ENCODE data around the gene DNAJC15.

Gene DNAJC15

GRCh38 chr13:43086181-43086580 is 62.8 kb downstream of the DNAJC15 start:
- no peak for DNase-seq (ENCODE audit: low spot score)

- peak; percentile 8 for DNase-seq (ENCODE audit: low spot score)
Observed at GRCh38 chr13:43088093-43088511, 64.7 kb downstream of the DNAJC15 start.

GRCh38 chr13:43089912-43090498 is 66.6 kb downstream of the DNAJC15 start:
- no peak for DNase-seq (ENCODE audit: low spot score)

GRCh38 chr13:43094901-43095300 is 71.5 kb downstream of the DNAJC15 start:
- no peak for DNase-seq (ENCODE audit: low spot score)

- DNase-seq (ENCODE audit: low spot score), result no peak
Observed at GRCh38 chr13:43095771-43096719, 72.7 kb downstream of the DNAJC15 start.

DNA sequence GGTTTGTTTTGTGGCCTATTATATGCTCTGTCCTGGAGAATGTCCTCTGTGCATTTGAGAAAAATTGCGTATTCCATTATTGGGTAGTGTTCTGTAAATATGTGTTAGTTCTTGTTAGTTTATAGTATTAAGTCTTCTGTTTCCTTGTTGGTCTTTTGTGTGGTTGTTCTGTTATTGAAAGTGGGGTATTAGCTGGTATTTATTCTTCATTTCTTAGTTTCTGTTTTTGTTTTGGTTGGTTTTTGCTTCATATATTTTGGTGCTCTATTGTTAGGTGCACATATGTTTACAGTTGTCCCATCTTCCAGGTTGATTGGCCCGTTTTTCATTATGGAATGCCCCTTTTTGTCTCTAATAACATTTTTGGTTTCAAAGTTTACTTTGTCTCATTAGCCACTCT is 77.3 kb downstream of the DNAJC15 start:
- no peak for DNase-seq (ENCODE audit: low spot score)

- DNase-seq (ENCODE audit: low spot score), result no peak
Observed at GRCh38 chr13:43102304-43102703, 78.9 kb downstream of the DNAJC15 start.

- DNase-seq (ENCODE audit: low spot score), result no peak
Observed at GRCh38 chr13:43107780-43108179, 84.4 kb downstream of the DNAJC15 start.

DNA sequence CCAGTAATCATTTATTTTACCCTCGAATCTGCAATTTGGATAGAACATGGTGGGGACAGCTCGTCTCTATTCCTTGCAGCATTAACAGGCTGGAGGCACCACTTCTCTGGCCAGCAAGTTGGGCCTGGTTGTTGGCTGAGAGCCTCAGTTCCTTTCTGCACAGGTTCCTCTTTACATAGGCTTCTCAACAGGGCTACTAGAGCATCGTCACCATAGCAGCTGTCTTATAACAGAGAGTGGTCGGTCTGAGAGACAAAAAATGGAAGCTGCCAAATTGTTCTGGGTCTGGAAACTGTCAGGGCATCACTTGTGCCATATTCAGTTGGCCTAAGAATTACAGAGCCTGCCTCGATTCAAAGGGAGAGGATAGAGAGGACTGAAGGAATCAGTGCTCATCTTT is 86.7 kb downstream of the DNAJC15 start:
- DNase-seq (ENCODE audit: low spot score), result no peak

DNA sequence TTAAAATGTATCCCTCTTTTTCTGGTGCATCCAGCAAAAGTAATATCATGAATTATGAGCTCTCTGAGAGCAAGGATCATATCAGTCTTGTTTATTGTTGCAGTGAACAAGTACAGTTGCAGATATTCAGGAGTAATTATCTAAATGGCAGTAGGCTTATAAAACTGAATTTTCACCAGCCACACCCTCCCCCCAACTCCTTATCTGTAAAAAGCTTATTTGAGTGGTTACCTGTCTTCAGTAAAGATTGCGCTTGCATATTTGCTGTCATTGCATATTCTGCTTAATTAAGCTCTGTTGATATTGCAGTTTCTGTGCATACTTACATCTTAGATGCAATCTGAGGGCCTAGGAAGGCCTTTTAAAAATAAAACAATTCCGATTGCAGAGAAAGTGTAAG is 87.3 kb downstream of the DNAJC15 start:
- no peak for DNase-seq (ENCODE audit: low spot score)

DNA sequence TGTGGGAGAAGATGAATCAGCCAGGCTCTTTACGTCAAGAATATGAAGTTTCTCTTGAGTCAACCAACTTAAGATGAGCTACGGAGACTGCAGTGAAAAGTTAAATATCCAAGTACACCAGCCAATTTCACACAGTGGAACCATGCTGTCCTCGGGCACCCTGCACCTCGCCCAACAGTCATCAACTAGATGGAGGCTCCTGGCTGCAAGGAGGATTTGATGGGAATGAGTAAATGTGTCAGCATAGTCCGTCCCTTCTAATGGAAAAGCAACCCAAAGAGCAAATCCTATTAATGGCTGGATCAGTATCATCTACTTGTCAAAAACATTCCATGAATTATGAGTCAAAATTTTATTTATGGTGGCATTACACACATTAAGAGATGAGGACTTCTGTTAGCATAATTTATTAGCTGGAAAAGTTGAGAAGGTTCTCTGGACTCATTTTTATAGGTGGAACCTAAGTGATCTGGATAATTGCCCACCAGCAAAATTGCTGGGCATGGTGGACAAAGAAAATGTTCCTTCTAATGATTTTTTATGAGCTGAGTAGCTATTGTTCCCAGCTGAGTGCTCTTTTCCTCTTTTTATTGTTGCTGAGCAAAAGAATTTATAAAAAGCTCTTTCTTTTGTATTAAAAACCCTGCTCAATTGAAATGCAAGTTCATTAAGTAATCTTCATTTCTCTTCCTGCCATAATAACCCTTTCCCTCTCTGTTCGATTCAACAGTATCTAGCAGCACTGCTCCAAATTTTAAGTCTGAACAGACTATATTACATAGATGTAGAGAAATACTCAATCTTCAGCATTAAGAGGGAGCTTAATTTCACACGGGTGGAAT is 88.4 kb downstream of the DNAJC15 start:
- no peak for DNase-seq (ENCODE audit: low spot score)

DNA sequence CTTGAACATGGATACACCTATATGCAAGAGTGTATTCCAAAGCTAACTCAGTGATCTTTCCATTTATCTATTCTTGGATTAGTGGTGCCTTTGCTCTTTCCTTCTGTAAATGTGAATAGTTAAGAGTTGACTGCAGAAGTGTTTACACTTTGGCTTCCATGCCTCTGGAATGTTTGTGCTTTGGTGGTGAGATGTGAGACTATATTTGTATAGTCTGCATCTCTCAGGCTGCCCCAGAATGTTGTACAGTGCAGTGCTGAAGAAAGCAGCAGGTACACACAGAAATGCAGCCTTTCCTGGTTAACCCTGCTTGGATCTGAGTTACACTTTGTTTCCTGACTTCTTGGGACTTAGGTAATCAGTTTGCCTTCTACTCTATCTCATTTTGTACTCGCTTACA is 90.2 kb downstream of the DNAJC15 start:
- DNase-seq (ENCODE audit: low spot score), result no peak

GRCh38 chr13:43114504-43114903 is 91.1 kb downstream of the DNAJC15 start:
- no peak for DNase-seq (ENCODE audit: low spot score)

- no peak for DNase-seq (ENCODE audit: low spot score)
Observed at GRCh38 chr13:43115141-43115540, 91.8 kb downstream of the DNAJC15 start.

DNA sequence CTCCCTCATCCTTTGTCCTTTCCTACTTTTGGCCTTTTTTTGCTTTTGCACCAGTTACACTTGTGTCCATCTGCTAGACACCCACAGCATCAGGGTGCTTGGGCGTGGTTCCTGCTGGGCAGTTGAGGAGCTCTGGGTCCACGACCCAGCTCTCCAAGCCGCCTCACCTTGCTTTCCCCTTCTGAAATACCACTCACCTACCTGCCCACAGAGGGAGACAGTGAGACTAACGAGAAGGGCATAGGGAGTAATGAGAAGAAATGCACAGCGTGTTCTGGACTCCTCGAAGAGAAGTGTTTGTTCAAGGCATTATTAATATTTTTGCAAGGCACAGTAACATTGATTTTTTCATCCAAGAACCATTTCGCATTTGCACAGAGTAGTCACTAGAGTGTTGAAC is 92.9 kb downstream of the DNAJC15 start:
- DNase-seq (ENCODE audit: low spot score), result no peak

- DNase-seq (ENCODE audit: low spot score), result no peak
Observed at GRCh38 chr13:43118521-43118920, 95.1 kb downstream of the DNAJC15 start.

DNA sequence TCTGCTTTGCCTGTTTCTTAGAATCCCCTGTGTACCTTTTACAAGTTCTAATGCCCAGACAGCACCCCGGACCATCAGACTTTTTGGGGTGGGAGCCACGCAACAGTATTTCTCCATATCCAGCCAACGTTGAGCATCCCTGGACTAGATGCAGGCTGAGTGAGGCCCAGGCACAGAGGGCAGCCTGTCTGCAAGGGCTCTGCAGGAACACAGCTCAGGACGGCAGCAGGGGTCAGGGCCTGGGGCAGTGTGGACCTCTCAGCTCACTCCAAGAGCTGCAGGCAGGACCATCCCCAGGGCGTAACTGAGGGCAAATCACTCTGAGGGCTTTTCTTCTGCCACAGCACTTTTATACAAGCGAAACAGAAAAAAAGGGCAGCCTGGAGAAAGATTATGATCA is 95.8 kb downstream of the DNAJC15 start:
- no peak for DNase-seq (ENCODE audit: low spot score)

DNA sequence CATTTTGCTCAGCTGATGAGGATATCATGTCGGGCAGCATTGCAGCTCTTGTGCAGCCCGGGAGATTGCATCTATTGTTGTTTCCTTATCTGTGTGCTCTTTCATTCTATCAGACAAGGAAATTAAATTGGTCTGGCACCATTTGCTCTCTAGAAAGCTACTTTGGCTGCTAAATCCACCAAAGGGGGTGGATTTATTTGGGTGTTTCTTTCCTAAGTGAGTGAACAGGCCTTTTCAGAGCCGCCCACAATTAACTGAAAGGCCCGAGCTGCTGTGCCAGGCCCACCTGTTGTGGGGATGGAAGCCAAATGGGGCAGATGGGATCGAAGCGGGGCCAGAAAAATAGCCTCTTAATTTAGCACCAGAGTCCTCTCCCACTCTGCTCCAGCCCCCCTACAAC is 99.4 kb downstream of the DNAJC15 start:
- DNase-seq (ENCODE audit: low spot score), result no peak

DNA sequence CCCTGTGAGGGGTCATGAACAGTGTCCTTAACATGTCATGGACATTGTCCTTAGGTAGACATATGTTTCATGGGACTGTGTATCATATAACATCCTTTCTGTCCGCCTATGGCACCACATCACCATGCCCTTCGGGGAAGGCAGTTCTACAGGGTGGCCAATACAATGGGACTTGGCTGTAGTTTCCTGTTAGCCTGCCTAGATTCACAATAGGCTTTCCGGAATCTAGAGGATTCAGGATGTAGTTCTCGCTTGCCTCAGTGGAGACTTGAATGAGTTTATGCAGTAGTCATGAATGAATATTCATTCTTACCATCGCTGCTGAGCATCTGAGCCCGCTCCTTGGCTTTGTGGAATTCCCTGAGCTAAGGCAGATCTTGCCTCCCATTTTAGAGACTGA is 100.5 kb downstream of the DNAJC15 start:
- no peak for DNase-seq (ENCODE audit: low spot score)

GRCh38 chr13:43124490-43124889 is 101.1 kb downstream of the DNAJC15 start:
- DNase-seq (ENCODE audit: low spot score), result no peak

GRCh38 chr13:43126420-43126819 is 103.0 kb downstream of the DNAJC15 start:
- no peak for DNase-seq (ENCODE audit: low spot score)

- no peak for DNase-seq (ENCODE audit: low spot score)
Observed at GRCh38 chr13:43127103-43127798, 103.9 kb downstream of the DNAJC15 start.

Measured in LoVo (cell line).